GM21723 (cell line): ENCODE data around the gene TENM4.

Experiments used
- ATAC-seq: cut with Tn5 transposase; IDR thresholded peaks from one replicate; pipeline ENCODE4 v1.9.1; 2021; ENCODE audit warnings: mild to moderate bottlenecking, moderate library complexity; ENCODE audit not compliant: unreplicated experiment

TENM4 gene

GRCh38 chr11:79312617-79313529, 128.0 kb downstream of the TENM4 start:
- no peak for ATAC-seq

- ATAC-seq = no peak
Observed at GRCh38 chr11:79311461-79311860, 129.4 kb downstream of the TENM4 start.

DNA sequence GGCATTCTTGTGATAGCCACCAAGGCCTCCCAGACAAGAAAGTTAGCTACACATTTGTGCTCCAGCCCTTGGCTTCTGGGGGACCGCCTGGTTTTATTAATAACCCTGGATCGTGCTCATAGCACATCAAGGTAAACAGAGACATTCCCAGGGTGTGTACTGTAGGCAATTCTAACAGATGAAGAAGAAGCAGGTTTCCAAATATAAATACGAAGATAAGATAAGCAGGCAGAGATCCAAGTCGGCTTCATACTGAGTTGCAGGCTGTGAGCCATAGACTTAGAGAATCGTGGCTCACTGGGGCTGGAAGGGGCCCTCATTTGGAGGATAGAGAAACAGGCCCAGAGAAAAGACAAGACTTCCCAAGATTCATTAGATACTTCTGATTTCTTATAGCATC, 131.4 kb downstream of the TENM4 start:
- no peak for ATAC-seq

DNA sequence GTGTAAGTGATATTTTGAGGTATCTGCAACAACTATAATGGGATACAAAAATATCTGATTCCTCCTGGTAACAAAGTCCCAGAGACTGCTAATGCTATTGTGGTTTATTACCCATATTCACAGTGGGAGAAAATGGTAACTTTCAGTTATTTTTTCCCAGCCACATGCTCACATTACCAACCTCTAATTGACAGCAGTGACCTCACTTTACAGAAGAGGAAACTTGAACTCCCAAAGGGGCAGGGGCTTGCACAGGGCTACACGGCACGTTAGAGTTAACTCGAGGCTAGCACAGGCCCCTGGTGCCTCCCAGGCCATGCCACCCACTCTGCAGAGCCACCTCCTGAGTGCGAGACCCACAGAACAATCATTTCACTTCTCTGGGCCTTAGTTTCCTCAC, 132.4 kb downstream of the TENM4 start:
- no peak for ATAC-seq

DNA sequence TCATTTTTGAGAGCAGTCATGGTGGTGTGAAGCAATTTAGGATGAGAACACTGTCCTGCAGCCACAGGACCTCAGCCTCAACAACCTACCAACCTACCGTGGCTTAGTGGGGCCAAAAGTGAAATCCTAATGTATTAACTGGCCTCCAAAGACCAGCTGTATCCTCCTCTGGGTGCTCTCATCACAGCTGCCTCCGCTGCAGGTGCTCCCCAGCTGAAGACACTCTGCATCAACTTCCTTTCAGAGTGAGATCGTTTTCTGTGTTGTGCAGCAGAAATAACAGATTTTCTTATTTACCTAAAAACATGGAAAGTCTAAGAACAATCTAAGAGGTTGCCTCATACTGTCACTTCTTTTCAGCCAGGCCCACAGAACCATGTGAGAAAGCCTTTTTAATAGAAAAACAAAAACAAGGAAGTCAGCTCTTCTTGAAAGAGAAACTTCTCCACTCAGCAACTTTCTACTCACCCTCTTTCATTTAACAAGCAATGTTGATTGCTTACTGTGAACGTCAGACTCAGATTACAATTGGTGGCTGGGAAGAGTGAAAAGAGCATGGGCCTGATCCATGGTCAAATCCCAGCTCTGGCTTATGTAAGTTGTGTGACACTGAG, 136.1 kb downstream of the TENM4 start:
- no peak for ATAC-seq

- ATAC-seq = no peak
Observed at GRCh38 chr11:79296141-79296540, 144.7 kb downstream of the TENM4 start.

- ATAC-seq = no peak
Observed at GRCh38 chr11:79294845-79295731, 145.7 kb downstream of the TENM4 start.

- ATAC-seq = no peak
Observed at GRCh38 chr11:79291948-79292347, 148.9 kb downstream of the TENM4 start.

GRCh38 chr11:79290761-79291160, 150.1 kb downstream of the TENM4 start:
- ATAC-seq = no peak

GRCh38 chr11:79287952-79288351, 152.9 kb downstream of the TENM4 start:
- no peak for ATAC-seq

DNA sequence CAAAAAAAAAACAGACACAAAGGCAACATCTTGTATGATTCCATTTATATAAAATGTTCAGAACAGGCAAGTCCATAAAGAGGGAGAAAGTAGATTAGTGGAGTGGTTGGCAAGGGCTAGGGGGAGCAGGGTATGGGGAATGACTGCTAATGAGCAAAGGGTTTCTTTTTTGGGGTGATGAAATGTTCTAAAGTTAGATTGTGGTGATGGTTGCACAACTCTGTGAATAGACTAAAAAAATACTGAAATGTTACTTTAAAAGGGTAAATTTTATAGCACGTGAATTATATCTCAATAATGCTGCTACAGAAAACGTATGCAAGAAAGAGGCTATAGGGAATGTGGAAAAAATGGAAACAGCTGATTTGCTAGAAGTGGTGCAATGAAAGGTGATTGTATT, 155.1 kb downstream of the TENM4 start:
- no peak for ATAC-seq

- no peak for ATAC-seq
Observed at GRCh38 chr11:79276736-79277325, 164.0 kb downstream of the TENM4 start.

DNA sequence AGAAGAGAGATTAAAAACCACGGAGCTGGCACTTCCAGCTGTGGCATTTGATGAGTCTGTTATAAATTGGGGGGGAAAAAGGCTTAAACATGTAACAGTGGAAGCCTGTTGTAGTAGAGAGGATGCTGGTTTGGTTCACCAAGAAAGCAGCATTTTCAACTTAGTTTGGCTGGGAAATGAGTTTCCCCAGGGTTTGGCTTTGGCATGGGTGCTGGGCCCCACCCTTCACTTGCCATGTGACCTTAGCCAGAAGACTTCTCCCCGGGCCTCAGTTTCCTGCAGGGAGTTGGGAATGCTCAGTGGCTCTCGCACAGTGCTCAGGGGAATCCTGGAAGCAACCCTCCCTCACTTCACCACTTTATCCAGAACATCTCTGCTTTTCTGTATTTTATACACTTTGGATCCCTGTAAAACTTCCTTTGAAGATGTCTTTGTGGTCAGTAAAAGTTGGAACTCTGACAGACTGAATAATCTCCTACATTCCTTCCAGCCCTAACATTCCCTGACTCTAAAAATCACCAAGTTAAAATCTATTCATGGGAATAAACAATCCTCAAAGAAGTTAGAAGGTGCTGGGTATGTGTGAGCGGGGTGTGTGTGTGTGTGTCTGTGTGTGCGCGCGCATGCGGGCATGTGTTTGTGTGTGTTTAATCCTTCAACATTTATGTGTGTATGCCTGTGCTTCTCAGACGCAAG, 166.0 kb downstream of the TENM4 start:
- ATAC-seq = no peak

- ATAC-seq = no peak
Observed at GRCh38 chr11:79273781-79274180, 167.0 kb downstream of the TENM4 start.

DNA sequence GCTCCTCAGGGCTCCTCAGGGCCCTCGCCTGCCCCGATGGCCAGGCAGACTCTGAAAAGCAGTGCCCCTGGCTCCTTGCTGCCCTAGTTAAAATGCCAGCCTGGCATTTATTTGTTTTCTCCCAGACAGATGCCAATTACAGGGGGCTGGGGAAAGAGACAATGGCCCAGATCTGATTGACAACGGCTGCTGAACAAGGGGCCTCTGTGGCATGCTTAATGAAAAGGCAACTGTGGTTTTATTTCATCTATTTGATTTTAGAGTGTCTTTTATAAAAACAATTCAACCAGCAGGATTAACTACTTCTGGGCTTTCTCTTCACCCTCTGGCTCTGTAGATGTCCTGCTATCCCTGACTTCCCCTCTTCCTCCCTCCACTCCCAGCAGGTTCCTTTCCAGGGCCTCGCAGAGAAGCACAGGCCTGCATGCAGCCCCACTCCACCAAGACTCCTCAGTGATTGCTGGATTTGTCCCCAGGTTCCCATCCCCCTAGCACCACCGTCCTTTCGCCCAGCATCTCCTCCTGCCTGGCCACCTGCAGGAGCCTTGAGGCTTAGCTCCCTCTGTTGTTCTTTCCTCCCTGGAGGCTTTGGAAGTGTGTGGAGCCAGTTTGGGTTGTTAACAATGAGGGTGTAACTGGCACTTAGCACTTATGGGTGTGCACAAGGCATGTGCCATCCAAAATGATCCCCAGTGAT, 171.1 kb downstream of the TENM4 start:
- no peak for ATAC-seq

DNA sequence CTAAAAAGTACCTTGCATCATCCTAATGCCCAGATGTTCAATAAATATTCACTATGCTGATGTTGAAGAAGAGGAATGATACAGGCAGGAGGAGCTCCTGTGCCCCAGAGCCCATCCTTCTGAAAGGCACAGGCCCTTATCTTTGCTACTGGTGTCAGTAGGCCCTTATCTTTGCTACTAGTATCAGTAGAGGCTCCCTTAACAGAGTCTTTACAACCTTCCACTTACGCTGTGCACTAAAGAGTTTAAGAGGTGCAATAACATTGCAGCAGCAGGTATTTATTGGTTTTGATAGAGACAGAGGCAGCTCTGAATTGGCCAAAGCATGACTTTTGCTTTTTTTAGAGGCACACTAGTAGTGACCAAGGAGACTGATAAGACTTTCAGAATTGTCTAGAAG, 174.4 kb downstream of the TENM4 start:
- ATAC-seq = no peak

GRCh38 chr11:79265756-79266322, 175.0 kb downstream of the TENM4 start:
- ATAC-seq = no peak

DNA sequence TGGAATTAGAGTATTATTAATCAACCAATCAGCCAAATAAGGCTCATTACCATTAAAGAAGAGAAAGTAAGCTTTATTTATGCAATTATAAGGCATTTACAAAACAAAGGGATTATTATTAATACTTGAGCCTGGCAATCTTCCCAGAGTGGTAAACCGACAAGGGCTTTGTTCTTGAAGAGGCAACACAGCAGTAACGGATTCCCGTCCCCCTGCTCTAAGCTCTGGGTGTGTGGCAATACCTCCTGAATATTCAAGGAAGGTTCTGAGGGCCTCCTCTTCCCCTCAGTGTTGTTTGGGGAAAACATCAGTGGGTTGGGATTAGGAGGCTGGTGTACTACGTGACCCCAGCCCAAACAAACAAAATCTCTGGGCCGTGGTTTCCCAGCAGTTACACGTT, 176.5 kb downstream of the TENM4 start:
- ATAC-seq = no peak

DNA sequence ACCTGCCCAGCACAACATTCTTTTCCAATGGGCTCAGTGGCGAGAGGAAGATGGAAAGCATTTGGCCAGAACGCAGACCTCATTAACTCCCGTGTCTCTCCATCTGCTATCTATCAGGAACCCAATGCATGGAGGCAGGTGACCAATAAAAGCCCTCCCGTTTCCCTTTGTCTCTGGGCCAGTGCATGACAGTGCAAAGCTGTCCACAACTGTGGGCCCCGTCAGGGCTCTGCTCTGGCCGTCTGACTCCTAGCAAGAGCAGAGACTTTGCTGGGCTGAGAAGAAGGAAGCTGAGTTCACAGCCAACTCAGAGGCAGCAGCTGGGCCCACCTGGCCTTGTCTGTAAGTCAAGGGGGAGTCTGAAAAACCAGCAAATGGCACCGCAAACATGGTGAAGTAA, 177.8 kb downstream of the TENM4 start:
- ATAC-seq = no peak

- no peak for ATAC-seq
Observed at GRCh38 chr11:79262221-79262620, 178.6 kb downstream of the TENM4 start.
